DOHH2 (cell line): ENCODE measurements around the gene ADGRA3.

Experiments
- H3F3A ChIP-seq: fragments of 200-600 bp; sonication (generic), shearing (Covaris generic); 2 replicates; pipeline ENCODE4 v1.6.0; 2016; ENCODE audit warnings: antibody characterized with exemption, mild to moderate bottlenecking; ENCODE audit not compliant: control insufficient read depth, insufficient read depth
- H3K27ac ChIP-seq: fragments of 200-600 bp; sonication (generic); 2 replicates; pipeline ENCODE4 v1.5.1; 2014; ENCODE audit warnings: low read depth, mild to moderate bottlenecking, low read length, moderate library complexity
- H3K27me3 ChIP-seq: fragments of 200-600 bp; sonication (generic); 2 replicates; pipeline ENCODE4 v1.6.1; 2014; ENCODE audit warnings: mild to moderate bottlenecking, low read length, mixed read lengths; ENCODE audit not compliant: control insufficient read depth
- H3K36me3 ChIP-seq: fragments of 200-600 bp; sonication (generic); 2 replicates; pipeline ENCODE4 v1.6.1; 2014; ENCODE audit warnings: mild to moderate bottlenecking, low read length, moderate library complexity, mixed read lengths; ENCODE audit not compliant: control insufficient read depth
- H3K4me1 ChIP-seq: fragments of 200-600 bp; sonication (generic); 2 replicates; pipeline ENCODE4 v1.6.1; 2014; ENCODE audit warnings: mild to moderate bottlenecking, low read length, mixed read lengths; ENCODE audit not compliant: control insufficient read depth
- H3K4me2 ChIP-seq: fragments of 200-600 bp; sonication (generic); 2 replicates; pipeline ENCODE4 v1.6.0; 2014; ENCODE audit warnings: mild to moderate bottlenecking, low read length, moderate library complexity
- H3K4me3 ChIP-seq: fragments of 200-600 bp; sonication (generic); 2 replicates; pipeline ENCODE4 v1.5.1; 2014; ENCODE audit warnings: mild to moderate bottlenecking, low read length, mixed read lengths
- H3K79me2 ChIP-seq: fragments of 200-600 bp; sonication (generic); 2 replicates; pipeline ENCODE4 v1.6.1; 2014; ENCODE audit warnings: mild to moderate bottlenecking, low read length, mixed read lengths; ENCODE audit not compliant: control insufficient read depth
- H3K9me2 ChIP-seq: fragments of 200-600 bp; sonication (generic); replicated peaks from 2 replicates; pipeline ENCODE4 v1.6.1; 2014; ENCODE audit warnings: mild to moderate bottlenecking, low read length, mixed read lengths; ENCODE audit not compliant: control insufficient read depth
- H3K9me3 ChIP-seq: fragments of 200-600 bp; sonication (generic); 2 replicates; pipeline ENCODE4 v1.6.1; 2014; ENCODE audit warnings: antibody characterized with exemption, low read length, mixed read lengths; ENCODE audit not compliant: control insufficient read depth, insufficient read depth
- H4K20me1 ChIP-seq: fragments of 200-600 bp; sonication (generic); 2 replicates; pipeline ENCODE4 v1.6.0; 2014; ENCODE audit warnings: low read depth, mild to moderate bottlenecking, antibody characterized with exemption, low read length, moderate library complexity; ENCODE audit not compliant: control insufficient read depth, insufficient read depth
- CTCF ChIP-seq: fragments of 200-600 bp; sonication (generic); IDR thresholded peaks from one replicate; pipeline ENCODE4 v1.5.1; 2014; ENCODE audit warnings: antibody characterized with exemption, mild to moderate bottlenecking, low read depth, low read length; ENCODE audit not compliant: poor library complexity, severe bottlenecking
- EZH2phosphoT487 ChIP-seq: fragments of 200-600 bp; sonication (generic); IDR thresholded peaks from 2 replicates; pipeline ENCODE4 v1.6.1; 2017; ENCODE audit warnings: borderline replicate concordance, mild to moderate bottlenecking, antibody characterized with exemption, low read length, moderate library complexity, mixed read lengths

The ADGRA3 gene

DNA sequence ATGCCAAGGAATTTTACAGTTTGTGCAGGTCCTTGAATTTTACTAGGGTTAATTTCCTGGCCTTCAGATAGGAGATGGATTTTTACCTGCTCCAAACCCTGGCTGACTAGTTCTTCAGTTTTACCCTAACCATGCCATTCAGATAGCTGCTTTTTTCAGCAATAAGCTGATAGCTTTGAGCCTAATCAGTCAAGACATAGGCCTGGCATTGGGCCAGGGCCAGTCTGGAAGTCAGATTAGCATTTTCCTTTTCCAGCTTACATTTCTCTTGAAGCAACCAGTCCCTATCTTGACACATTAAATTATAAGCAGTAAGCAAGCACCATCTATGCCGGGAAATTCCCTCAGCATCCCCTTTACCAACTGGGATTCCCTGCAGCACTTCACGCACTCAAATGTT lies 177.1 kb downstream of the ADGRA3 start:
- H3K27ac ChIP-seq = no peak overlapping the region
- H3K4me1 ChIP-seq = no peaks in the 10 kb centered on the region
- H3K4me2 ChIP-seq = no peak overlapping the region
- H3K27me3 ChIP-seq = no peaks in the 10 kb centered on the region
- no peaks in the 10 kb centered on the region for H3K36me3 ChIP-seq
- peaks cover 4% of the 10 kb centered on the region; the same call in 1 of the 2 replicates for H3K9me3 ChIP-seq
- H4K20me1 ChIP-seq = no peaks in the 10 kb centered on the region
- no peak overlapping the region for H3K4me3 ChIP-seq
- H3K9me2 ChIP-seq = no peaks in the 10 kb centered on the region
- no peak for TF ChIP-seq CTCF
- TF ChIP-seq EZH2phosphoT487 = no peak
- no peaks in the 10 kb centered on the region for H3F3A ChIP-seq
- H3K79me2 ChIP-seq = no peaks in the 10 kb centered on the region
